ENCODE measurements around the gene WWOX.

Gene WWOX

GRCh38 chr16:78844682-78845081, 745.2 kb downstream of the WWOX start:
- DNase-seq (ENCODE audit: low read depth in 2 of 2), result no peak

- no peak for DNase-seq (ENCODE audit: low read depth in 2 of 2)
Measured at GRCh38 chr16:78851266-78851665, 751.8 kb downstream of the WWOX start.

- no peak for DNase-seq (ENCODE audit: low read depth in 2 of 2)
Measured at GRCh38 chr16:78852081-78852635, 752.7 kb downstream of the WWOX start.

GRCh38 chr16:78862022-78862421, 762.6 kb downstream of the WWOX start:
- DNase-seq (ENCODE audit: low read depth in 2 of 2), result no peak

- DNase-seq (ENCODE audit: low read depth in 2 of 2), result no peak
Measured at GRCh38 chr16:78866521-78866920, 767.1 kb downstream of the WWOX start.

- DNase-seq (ENCODE audit: low read depth in 2 of 2), result no peak
Measured at GRCh38 chr16:78869492-78869891, 770.0 kb downstream of the WWOX start.

- no peak for DNase-seq (ENCODE audit: low read depth in 2 of 2)
Measured at GRCh38 chr16:78871241-78871640, 771.8 kb downstream of the WWOX start.

GRCh38 chr16:78876671-78877070, 777.2 kb downstream of the WWOX start:
- no peak for DNase-seq (ENCODE audit: low read depth in 2 of 2)

- DNase-seq (ENCODE audit: low read depth in 2 of 2), result no peak
Measured at GRCh38 chr16:78877114-78877655, 777.7 kb downstream of the WWOX start.

GRCh38 chr16:78878570-78878969, 779.1 kb downstream of the WWOX start:
- DNase-seq (ENCODE audit: low read depth in 2 of 2), result no peak

GRCh38 chr16:78879011-78879410, 779.6 kb downstream of the WWOX start:
- no peak for DNase-seq (ENCODE audit: low read depth in 2 of 2)

GRCh38 chr16:78882150-78882549, 782.7 kb downstream of the WWOX start:
- no peak for DNase-seq (ENCODE audit: low read depth in 2 of 2)

- DNase-seq (ENCODE audit: low read depth in 2 of 2), result no peak
Measured at GRCh38 chr16:78882751-78883150, 783.3 kb downstream of the WWOX start.

GRCh38 chr16:78884204-78884603, 784.8 kb downstream of the WWOX start:
- DNase-seq (ENCODE audit: low read depth in 2 of 2), result no peak

- no peak for DNase-seq (ENCODE audit: low read depth in 2 of 2)
Measured at GRCh38 chr16:78889346-78889745, 789.9 kb downstream of the WWOX start.

- no peak for DNase-seq (ENCODE audit: low read depth in 2 of 2)
Measured at GRCh38 chr16:78890373-78890895, 791.0 kb downstream of the WWOX start.

GRCh38 chr16:78892951-78893733, 793.7 kb downstream of the WWOX start:
- DNase-seq (ENCODE audit: low read depth in 2 of 2), result no peak

- DNase-seq (ENCODE audit: low read depth in 2 of 2), result no peak
Measured at GRCh38 chr16:78894886-78895285, 795.4 kb downstream of the WWOX start.

GRCh38 chr16:78895681-78896080, 796.2 kb downstream of the WWOX start:
- DNase-seq (ENCODE audit: low read depth in 2 of 2), result no peak

- peak in 1 of 2 donors; percentile 27 for DNase-seq (ENCODE audit: low read depth in 2 of 2)
Measured at GRCh38 chr16:78896280-78896679, 796.8 kb downstream of the WWOX start.

GRCh38 chr16:78897299-78897698, 797.8 kb downstream of the WWOX start:
- DNase-seq (ENCODE audit: low read depth in 2 of 2), result no peak

GRCh38 chr16:78900044-78900811, 800.8 kb downstream of the WWOX start:
- DNase-seq (ENCODE audit: low read depth in 2 of 2), result no peak
